ENCODE measurements around the gene EHMT1.
A peak's percentile ranks its signal among the peaks of the same experiment; 100 is the strongest.
"Not testable (repeated sequence)": the region's sequence is repeated elsewhere in the genome, so short reads cannot be mapped to it uniquely, and the experiment has no call there.

EHMT1 gene

GRCh38 chr9:137734181-137734580 is 115.4 kb downstream of the EHMT1 start:
- TF ChIP-seq CTCF (IDR thresholded peaks at IDR 0.05; ENCODE audit: low read depth, low read length) = no peak
- no peak for DNase-seq
- Histone ChIP-seq H3K27me3 (no peaks in the 10 kb centered on the region), H3K4me1 (no peaks in the 10 kb centered on the region), H3K4me3 (ENCODE audit: low read depth, low read length) (no peak overlapping the region), H3K36me3 (peaks cover 45% of the 10 kb centered on the region), H3K9me3 (no peaks in the 10 kb centered on the region)

- H3K4me3 ChIP-seq (ENCODE audit: low read depth, low read length); H3K27me3 ChIP-seq; DNase-seq; H3K36me3 ChIP-seq; H3K9me3 ChIP-seq: not testable (repeated sequence)
- H3K4me1 ChIP-seq = peaks cover 26% of the 10 kb centered on the region
These were observed 119.4 kb downstream of the EHMT1 start for GRCh38 chr9:137738182-137738696.

GRCh38 chr9:137738703-137739102 is 119.9 kb downstream of the EHMT1 start:
- TF ChIP-seq CTCF (IDR thresholded peaks at IDR 0.05; ENCODE audit: low read depth, low read length) = no peak
- no peak for DNase-seq
- H3K4me3 ChIP-seq (ENCODE audit: low read depth, low read length) = no peak overlapping the region
- peaks cover 11% of the 10 kb centered on the region for H3K36me3 ChIP-seq
- no peaks in the 10 kb centered on the region for H3K9me3 ChIP-seq
- no peaks in the 10 kb centered on the region for H3K27me3 ChIP-seq
- peaks cover 26% of the 10 kb centered on the region for H3K4me1 ChIP-seq

- Histone ChIP-seq H3K27me3 (no peaks in the 10 kb centered on the region), H3K9me3 (no peaks in the 10 kb centered on the region), H3K36me3 (peaks cover 19% of the 10 kb centered on the region), H3K4me3 (ENCODE audit: low read depth, low read length) (no peak overlapping the region), H3K4me1 (peaks cover 26% of the 10 kb centered on the region)
- no peak for TF ChIP-seq CTCF (IDR thresholded peaks at IDR 0.05; ENCODE audit: low read depth, low read length)
- DNase-seq = no peak
These were observed 120.8 kb downstream of the EHMT1 start for GRCh38 chr9:137739371-137740309.

GRCh38 chr9:137740312-137740711 is 121.5 kb downstream of the EHMT1 start:
- peak; percentile 83 for DNase-seq
- Histone ChIP-seq H3K27me3 (no peaks in the 10 kb centered on the region), H3K4me1 (peaks cover 26% of the 10 kb centered on the region), H3K36me3 (peaks cover 19% of the 10 kb centered on the region), H3K9me3 (no peaks in the 10 kb centered on the region), H3K4me3 (ENCODE audit: low read depth, low read length) (no peak overlapping the region)
- TF ChIP-seq CTCF (IDR thresholded peaks at IDR 0.05; ENCODE audit: low read depth, low read length) = peak; percentile 55

GRCh38 chr9:137741330-137741729 is 122.5 kb downstream of the EHMT1 start:
- H3K36me3 ChIP-seq = peaks cover 21% of the 10 kb centered on the region
- no peak for TF ChIP-seq CTCF (IDR thresholded peaks at IDR 0.05; ENCODE audit: low read depth, low read length)
- H3K27me3 ChIP-seq = no peaks in the 10 kb centered on the region
- no peak overlapping the region for H3K4me3 ChIP-seq (ENCODE audit: low read depth, low read length)
- peaks cover 28% of the 10 kb centered on the region for H3K4me1 ChIP-seq
- H3K9me3 ChIP-seq = no peaks in the 10 kb centered on the region
- no peak for DNase-seq

All from BE2C (cell line).